Umbilical cord (tissue), 2 donors: Measurements from ENCODE around the gene GLI1. TPM values are rescaled to one million over a fixed set of nuclear protein-coding genes. Genes with fewer than 3 reads are reported as not detected.
A peak's percentile ranks its signal among the peaks of the same experiment; 100 is the strongest.

Experiments used
- DNase-seq: peaks from one replicate; pipeline ENCODE4 v3.0.0-alpha.2; 2015; ENCODE audit warnings: low spot score
- total RNA-seq: library from RNA; depleted of rRNA; stranded (reverse); fragments of >200 nt; gene quantifications from one replicate; pipeline ENCODE4 v1.2.3, GENCODE V29; 2014; ENCODE audit warnings: low replicate concordance; ENCODE audit not compliant: insufficient read depth

The GLI1 gene
- total RNA-seq, 1 donor from 2014 or later, result 3.6 TPM

DNA sequence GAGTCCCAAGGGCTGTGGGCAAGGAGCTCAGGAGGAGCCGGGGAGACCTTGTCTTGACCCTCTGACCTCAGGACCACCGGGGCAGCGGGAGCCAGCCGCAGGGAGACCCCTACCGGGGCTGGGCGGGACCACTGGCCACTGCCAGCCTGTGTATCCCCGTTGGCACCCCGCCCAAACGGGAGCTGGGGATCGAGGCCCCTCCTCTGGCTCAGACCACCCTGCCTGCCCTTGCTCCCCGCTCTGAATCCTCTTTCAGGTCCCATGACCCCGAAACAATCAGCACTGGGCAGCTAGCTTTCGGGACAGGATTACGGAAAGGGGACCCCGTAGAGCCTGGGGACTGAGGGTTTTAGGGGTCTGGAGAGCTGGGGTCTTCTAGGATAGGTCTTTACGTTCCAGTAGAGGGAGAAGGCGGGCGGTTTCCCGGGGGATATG is 1.3 kb downstream of the GLI1 start:
- no peak for DNase-seq

DNA sequence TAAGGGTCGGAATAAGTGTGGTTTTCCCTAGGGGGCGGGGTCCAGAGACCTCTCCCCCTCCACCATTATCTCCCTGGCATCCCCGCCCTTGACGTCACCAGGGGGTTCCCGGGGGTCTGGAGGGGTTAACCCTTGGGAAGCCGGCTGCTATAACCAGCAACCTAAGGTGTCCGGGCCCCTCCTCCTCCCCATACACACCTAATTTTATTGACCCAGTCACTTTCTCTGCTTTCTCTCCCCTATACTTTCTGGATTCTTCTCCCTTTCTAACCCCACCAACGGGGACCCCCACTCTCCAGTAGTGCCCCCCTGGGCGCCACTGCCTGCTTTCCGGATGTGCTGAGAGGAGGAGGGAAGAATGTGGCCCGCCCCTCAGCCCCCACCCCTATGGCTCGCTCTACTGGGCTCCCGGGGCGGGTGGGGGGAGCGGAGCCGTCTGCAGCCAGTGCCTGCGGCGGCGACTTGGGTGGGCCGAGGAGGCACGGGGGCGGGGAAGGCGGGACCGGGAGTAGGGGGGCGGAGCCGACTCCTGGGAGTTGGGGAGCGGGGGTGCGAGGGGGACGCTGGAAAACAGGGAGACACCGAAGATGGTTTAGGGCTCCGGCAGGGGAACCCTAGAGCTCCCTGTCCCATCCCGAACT is 1.8 kb downstream of the GLI1 start:
- DNase-seq, result peak; percentile 48

DNA sequence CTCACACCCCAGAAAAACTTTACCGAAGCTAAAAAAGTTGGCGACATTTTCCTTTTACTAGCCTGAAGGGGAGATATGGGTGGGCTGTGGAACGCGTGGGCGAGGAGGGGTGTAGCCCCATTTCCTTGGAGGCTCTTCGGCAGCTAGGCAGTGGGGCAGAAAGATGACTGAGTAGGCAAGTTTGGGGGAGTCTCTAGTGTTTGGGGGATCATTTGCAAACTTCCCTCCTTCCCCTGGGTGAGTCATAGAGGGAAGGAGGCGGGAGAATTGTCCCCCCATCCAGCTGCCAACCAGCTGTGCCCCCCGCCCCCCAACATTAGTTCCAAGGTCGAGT is 2.3 kb downstream of the GLI1 start:
- peak; percentile 25 for DNase-seq

DNA sequence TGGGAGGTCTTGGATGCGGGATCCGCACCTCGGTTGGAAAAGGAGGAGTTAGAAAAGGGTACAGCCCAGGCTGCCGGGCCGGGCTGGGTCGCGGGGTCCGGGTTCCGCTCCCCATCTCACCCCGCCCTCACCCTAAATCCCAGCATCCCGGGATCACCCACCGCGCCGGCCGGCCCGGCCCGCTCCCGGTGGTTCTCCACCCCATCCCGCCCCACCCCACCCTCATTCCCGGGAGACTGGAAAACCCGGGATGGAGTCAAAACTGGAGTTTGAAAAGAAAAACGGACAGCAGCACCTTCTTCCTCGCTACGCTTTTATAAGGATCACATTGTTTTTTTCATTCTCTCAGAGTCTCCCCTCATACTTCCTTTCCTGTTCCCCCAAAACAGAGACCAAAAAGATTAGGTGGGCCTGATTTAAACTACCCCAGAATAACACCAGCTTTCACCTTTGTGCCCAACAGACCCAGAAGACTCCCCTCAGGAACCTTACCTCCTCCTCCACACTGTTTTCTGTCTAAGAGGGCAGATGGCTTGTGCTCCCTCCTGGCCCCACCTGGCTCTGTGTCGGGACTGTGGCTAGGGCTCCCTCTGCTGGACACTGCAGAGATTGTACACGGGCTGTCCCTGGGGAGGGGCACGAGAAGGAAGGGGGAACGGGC is 2.8 kb downstream of the GLI1 start:
- peak; percentile 90 for DNase-seq

DNA sequence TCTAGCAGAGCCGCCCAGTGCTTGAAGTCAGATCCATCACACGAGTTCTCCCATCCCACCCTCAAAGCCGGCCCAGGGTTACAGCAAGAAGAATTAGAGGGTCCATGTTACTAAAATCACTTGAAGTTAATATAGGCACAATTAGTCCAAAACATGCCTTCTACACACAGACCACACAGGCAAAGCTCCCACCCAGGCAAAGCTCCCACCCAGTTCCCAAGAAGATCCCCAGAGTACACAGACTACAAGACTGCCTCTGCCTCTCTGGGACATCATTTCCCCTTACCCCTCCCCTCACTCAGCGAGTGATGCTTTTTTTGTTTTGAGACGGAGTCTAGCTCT is 3.3 kb downstream of the GLI1 start:
- no peak for DNase-seq

DNA sequence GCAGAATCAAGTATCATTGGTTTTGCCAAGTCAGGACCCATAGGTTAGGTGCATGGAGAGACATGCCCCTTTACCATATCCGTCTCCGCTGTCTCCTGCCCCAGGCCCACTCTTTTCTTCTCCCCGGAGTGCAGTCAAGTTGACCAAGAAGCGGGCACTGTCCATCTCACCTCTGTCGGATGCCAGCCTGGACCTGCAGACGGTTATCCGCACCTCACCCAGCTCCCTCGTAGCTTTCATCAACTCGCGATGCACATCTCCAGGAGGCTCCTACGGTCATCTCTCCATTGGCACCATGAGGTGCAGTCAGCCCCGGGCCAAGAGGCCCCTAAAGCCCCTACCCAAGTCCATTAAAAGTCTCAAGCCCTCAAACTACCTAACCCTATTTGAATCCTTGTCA is 5.0 kb downstream of the GLI1 start:
- DNase-seq, result no peak

DNA sequence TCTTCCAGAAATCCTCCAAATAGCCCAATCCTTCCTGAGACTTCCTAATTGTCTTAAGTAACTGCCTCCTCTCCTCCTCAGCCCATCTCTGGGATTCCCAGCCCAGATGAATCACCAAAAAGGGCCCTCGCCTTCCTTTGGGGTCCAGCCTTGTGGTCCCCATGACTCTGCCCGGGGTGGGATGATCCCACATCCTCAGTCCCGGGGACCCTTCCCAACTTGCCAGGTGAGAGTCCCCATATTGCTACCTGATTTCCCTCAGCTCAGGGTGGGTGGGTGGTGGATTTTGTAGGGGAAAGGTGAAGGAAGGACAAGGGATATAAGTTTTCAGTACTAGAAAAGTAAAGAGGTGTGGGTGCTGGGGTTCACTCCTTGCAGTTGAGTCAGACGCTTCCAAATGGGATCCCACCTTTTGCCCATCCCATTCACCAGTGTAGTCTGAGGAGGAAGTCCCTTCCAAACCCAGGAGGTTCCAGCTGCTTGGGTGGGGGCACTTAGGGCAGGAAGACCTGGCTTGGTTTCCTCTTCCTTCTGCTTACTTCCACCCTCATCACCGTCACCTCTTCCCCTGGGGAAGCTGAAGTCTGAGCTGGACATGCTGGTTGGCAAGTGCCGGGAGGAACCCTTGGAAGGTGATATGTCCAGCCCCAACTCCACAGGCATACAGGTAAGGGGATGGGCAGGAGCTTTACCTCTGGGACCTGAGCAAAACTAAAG is 5.6 kb downstream of the GLI1 start:
- DNase-seq, result no peak

DNA sequence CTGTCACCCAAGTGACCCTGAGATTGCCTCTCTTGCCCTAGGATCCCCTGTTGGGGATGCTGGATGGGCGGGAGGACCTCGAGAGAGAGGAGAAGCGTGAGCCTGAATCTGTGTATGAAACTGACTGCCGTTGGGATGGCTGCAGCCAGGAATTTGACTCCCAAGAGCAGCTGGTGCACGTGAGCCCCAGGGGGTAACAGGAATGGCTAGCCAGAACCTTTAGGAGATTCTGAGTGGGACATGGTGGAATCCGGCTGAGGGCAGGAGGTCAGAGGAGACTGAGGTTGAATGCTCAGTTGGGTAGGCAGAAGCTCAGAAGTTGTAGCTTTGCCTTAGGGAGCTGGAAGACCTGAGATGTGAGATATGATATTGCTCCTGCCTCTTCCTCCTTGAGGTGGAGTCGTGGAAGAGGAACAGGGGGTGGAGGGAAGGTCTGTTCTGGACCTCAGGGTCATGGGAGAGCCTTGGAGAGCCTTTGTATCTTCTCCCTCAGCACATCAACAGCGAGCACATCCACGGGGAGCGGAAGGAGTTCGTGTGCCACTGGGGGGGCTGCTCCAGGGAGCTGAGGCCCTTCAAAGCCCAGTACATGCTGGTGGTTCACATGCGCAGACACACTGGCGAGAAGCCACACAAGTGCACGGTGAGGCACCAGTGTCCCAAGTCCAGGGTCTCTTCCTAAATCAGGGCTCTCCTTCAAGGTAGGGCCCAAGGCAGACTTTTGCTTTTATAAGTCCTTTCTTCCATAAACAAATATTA is 6.3 kb downstream of the GLI1 start:
- no peak for DNase-seq

DNA sequence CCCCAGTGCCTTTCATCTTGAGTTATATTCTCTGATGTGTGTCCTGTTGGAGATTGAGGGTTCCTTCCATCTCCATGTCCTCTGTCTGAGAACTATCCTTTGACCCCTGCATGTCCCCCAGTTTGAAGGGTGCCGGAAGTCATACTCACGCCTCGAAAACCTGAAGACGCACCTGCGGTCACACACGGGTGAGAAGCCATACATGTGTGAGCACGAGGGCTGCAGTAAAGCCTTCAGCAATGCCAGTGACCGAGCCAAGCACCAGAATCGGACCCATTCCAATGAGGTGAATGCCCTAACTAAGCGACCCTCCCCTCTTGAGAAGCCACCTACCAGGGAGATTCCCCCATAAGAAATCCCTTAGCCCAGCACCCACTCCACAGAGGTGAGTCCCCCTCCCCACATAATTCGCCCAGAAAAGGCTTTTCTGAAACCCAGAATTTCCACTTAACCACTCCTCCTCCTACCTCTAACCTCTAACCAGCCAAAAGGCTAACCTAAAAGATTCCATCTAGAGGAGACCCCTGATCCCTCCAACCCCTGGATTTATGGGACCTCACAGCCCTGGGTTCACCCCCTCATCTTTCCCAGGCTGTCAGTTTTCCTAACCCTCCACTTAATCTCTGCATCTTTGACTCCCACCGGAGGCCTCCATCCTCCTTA is 7.8 kb downstream of the GLI1 start:
- no peak for DNase-seq

DNA sequence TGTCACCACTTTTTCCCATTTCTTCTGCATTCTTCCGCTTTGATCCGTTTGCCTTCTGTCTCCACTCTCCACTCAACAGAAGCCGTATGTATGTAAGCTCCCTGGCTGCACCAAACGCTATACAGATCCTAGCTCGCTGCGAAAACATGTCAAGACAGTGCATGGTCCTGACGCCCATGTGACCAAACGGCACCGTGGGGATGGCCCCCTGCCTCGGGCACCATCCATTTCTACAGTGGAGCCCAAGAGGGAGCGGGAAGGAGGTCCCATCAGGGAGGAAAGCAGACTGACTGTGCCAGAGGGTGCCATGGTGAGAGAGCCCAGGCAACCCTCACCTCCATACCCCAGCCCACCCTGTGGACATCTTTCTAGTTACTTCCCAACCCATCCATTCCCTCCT is 8.3 kb downstream of the GLI1 start:
- DNase-seq, result no peak

DNA sequence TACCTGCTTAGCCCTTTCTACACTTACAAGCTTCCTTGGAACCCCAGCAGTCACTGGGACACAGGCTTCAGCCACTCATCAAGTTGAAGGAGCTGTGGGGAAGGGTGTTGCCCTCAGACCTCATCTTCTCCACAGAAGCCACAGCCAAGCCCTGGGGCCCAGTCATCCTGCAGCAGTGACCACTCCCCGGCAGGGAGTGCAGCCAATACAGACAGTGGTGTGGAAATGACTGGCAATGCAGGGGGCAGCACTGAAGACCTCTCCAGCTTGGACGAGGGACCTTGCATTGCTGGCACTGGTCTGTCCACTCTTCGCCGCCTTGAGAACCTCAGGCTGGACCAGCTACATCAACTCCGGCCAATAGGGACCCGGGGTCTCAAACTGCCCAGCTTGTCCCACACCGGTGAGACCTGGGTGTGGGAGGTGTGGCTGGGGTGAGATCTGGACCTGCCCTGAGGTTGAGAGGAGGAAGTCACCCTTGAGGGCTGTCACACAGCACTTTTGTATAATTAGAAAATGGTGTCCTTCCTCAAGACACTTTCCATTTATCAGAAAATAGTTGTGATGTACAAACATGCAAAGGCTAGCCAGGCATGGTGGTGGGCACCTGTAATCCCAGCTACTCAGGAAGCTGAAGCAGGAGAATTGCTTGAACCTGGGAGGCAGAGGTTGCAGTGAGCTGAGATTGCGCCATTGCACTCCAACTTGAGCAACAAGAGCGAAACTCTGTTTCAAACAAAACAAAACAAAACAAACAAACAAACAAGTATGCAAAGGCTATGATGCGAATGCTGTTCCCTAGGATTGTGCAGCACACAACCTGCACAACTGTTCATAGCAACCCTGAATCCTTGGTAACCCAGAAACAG is 9.9 kb downstream of the GLI1 start:
- DNase-seq, result no peak

DNA sequence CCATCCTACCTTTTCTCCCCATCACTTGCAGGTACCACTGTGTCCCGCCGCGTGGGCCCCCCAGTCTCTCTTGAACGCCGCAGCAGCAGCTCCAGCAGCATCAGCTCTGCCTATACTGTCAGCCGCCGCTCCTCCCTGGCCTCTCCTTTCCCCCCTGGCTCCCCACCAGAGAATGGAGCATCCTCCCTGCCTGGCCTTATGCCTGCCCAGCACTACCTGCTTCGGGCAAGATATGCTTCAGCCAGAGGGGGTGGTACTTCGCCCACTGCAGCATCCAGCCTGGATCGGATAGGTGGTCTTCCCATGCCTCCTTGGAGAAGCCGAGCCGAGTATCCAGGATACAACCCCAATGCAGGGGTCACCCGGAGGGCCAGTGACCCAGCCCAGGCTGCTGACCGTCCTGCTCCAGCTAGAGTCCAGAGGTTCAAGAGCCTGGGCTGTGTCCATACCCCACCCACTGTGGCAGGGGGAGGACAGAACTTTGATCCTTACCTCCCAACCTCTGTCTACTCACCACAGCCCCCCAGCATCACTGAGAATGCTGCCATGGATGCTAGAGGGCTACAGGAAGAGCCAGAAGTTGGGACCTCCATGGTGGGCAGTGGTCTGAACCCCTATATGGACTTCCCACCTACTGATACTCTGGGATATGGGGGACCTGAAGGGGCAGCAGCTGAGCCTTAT is 10.8 kb downstream of the GLI1 start:
- DNase-seq, result no peak

DNA sequence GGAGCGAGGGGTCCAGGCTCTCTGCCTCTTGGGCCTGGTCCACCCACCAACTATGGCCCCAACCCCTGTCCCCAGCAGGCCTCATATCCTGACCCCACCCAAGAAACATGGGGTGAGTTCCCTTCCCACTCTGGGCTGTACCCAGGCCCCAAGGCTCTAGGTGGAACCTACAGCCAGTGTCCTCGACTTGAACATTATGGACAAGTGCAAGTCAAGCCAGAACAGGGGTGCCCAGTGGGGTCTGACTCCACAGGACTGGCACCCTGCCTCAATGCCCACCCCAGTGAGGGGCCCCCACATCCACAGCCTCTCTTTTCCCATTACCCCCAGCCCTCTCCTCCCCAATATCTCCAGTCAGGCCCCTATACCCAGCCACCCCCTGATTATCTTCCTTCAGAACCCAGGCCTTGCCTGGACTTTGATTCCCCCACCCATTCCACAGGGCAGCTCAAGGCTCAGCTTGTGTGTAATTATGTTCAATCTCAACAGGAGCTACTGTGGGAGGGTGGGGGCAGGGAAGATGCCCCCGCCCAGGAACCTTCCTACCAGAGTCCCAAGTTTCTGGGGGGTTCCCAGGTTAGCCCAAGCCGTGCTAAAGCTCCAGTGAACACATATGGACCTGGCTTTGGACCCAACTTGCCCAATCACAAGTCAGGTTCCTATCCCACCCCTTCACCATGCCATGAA is 11.5 kb downstream of the GLI1 start:
- DNase-seq, result no peak

DNA sequence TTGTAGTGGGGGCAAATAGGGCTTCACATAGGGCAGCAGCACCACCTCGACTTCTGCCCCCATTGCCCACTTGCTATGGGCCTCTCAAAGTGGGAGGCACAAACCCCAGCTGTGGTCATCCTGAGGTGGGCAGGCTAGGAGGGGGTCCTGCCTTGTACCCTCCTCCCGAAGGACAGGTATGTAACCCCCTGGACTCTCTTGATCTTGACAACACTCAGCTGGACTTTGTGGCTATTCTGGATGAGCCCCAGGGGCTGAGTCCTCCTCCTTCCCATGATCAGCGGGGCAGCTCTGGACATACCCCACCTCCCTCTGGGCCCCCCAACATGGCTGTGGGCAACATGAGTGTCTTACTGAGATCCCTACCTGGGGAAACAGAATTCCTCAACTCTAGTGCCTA is 12.1 kb downstream of the GLI1 start:
- DNase-seq, result no peak

DNA sequence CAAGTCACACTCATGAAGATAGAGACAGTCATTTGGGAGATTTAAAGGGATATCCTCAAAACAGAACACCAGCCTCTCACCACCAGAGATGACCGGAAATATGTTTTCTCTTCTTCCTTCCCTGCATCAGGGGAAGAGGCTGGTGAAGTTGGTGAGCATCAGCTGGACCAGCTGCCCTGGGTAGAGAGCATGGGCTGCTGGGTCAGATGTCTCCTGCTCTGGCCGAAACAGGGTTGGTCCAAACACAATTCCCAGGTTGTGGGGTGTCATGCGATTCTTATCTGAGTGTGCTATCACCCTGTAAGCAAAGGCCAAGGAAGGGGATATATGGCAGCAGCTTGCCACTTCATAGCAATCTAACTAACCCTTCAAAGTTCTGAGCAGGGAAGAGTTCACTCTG is 12.8 kb downstream of the GLI1 start:
- no peak for DNase-seq

DNA sequence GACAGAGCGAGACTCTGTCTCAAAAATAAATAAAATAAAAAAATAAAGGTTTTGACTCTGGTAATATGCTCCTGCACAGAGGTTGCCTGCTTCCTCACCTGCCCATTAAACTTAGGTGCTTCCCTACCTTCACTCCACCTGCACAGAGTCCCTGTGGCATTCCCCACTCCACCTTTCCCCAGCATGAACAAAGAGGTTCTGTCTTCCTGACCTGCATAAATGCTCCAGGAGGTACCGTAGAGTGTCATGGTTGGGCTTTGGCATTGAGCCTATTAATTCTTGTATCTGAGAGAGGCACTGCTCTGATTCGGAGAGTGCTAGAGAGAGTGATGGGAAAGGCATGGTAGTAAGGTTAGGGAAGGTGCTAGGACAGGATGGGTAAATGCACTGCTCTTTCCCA is 13.8 kb downstream of the GLI1 start:
- DNase-seq, result no peak

DNA sequence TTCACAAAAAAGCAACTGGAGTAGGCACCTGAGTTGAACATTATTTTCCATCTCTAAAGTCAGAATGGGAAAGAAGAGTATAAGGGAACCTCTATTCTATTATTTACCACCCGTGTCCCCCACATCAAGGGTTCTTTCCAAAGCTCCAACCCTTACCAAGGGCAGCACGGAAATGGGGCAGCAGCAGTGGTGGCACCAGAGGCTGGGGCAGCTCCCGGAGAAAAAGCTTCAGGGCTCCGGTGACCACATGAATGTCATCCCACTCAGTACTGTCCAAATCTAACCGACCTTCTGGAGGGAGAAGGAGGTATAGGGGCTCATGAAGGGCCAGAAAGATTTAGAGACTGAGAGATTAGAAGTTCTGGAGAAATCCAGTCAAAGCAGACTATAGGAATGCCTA is 14.3 kb downstream of the GLI1 start:
- no peak for DNase-seq

DNA sequence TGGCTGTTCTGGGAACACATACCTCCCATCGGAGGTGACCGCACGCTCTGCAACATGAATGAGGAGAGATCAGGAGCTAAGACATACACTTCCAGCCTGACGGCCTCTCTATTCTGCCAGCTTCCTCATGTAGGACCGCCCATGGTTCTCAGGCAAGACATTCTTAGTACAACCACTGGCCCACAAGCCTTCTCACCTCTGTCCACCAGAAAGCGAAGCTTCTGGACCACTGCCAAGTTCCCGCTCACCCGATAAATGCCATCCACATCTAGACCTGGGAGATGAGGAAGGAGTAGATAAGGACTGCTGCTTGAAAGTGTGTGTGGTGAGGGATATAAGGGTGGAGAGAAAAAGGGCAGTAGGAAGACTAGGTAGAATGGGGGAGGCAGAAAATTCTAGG is 14.8 kb downstream of the GLI1 start:
- no peak for DNase-seq

DNA sequence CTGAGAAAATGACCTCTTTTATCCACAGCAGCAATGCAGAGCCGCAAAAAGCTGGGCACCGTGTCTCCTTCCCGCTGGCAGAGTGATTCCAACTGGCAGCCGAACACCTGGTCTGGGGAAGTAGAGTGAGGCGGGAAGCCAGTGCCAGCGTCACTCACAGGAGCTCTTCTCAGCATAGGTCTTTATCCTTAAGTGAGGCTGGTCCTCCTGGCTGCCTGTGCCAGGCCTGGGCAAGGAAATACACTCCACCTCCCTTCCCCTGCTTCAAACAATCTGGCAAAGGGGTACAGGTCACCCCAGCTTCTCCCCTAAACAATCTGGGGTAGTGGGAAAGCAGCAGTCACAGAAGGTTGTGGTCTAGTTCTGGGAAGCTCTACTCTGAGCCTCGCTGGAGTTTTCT is 15.3 kb downstream of the GLI1 start:
- DNase-seq, result no peak
